Stimulated activated CD8-positive, alpha-beta memory T cell treated with anti-CD3 and anti-CD28 coated beads, Interleukin-7, amount 100 ng/mL, for 24 hours (primary cell): ENCODE data around the gene LIF.
"Not testable (repeated sequence)": the region's sequence is repeated elsewhere in the genome, so short reads cannot be mapped to it uniquely, and the experiment has no call there.

Experiments
- DNase-seq: peaks from one replicate; pipeline ENCODE4 v3.0.0-alpha.2; 2020; ENCODE audit warnings: low read depth

Gene LIF

GRCh38 chr22:30206944-30207343, 39.6 kb downstream of the LIF start:
- no peak for DNase-seq

- DNase-seq: no peak
These were observed 41.1 kb downstream of the LIF start for GRCh38 chr22:30205281-30206115.

- DNase-seq: no peak
These were observed 41.8 kb downstream of the LIF start for GRCh38 chr22:30204742-30205111.

- no peak for DNase-seq
These were observed 42.4 kb downstream of the LIF start for GRCh38 chr22:30204015-30204741.

- no peak for DNase-seq
These were observed 44.0 kb downstream of the LIF start for GRCh38 chr22:30202531-30203006.

- DNase-seq: no peak
These were observed 44.6 kb downstream of the LIF start for GRCh38 chr22:30201945-30202344.

- not testable (repeated sequence) for DNase-seq
These were observed 45.7 kb downstream of the LIF start for GRCh38 chr22:30200905-30201304.

GRCh38 chr22:30198921-30199320, 47.6 kb downstream of the LIF start:
- DNase-seq: no peak

GRCh38 chr22:30198152-30198825, 48.3 kb downstream of the LIF start:
- DNase-seq: no peak

GRCh38 chr22:30197389-30197788, 49.2 kb downstream of the LIF start:
- no peak for DNase-seq

- DNase-seq: no peak
These were observed 49.7 kb downstream of the LIF start for GRCh38 chr22:30196880-30197336.

GRCh38 chr22:30196141-30196879, 50.2 kb downstream of the LIF start:
- DNase-seq: no peak

GRCh38 chr22:30195245-30196140, 51.1 kb downstream of the LIF start:
- no peak for DNase-seq

GRCh38 chr22:30193031-30193775, 53.4 kb downstream of the LIF start:
- DNase-seq: no peak

- no peak for DNase-seq
These were observed 54.1 kb downstream of the LIF start for GRCh38 chr22:30192427-30192826.

GRCh38 chr22:30191040-30191701, 55.4 kb downstream of the LIF start:
- DNase-seq: no peak

- no peak for DNase-seq
These were observed 56.0 kb downstream of the LIF start for GRCh38 chr22:30190574-30190973.
